Duodenal mucosa (tissue), 2 donors: ENCODE results near the gene SPON2.

Source experiments
- H3K27ac ChIP-seq: one replicate; pipeline ENCODE4 v1.7.0; 2013; ENCODE audit warnings: low read depth, low read length
- H3K27me3 ChIP-seq, 2 donors: one replicate each; pipeline ENCODE4 v1.7.0; 2013; ENCODE audit warnings: low read length in 2 of 2, control low read depth in 1 of 2; ENCODE audit not compliant: insufficient read depth in 2 of 2, control insufficient read depth in 1 of 2
- H3K36me3 ChIP-seq, 2 donors: one replicate each; pipeline ENCODE4 v1.7.0; 2013; ENCODE audit warnings: low read length in 2 of 2, control low read depth in 1 of 2; ENCODE audit not compliant: insufficient read depth in 2 of 2, control insufficient read depth in 1 of 2
- H3K4me1 ChIP-seq, 2 donors: one replicate each; pipeline ENCODE4 v1.7.0; 2013; ENCODE audit warnings: low read length in 2 of 2, control low read depth in 1 of 2; ENCODE audit not compliant: insufficient read depth in 2 of 2, control insufficient read depth in 1 of 2
- H3K4me3 ChIP-seq, 2 donors: one replicate each; pipeline ENCODE4 v1.7.0; 2013; ENCODE audit warnings: low read length in 2 of 2, low read depth in 1 of 2
- H3K9ac ChIP-seq, 2 donors: one replicate each; pipeline ENCODE4 v1.7.0; 2013; ENCODE audit warnings: low read length in 2 of 2, low read depth in 1 of 2
- H3K9me3 ChIP-seq, 2 donors: one replicate each; pipeline ENCODE4 v1.7.0; 2013; ENCODE audit warnings: low read length in 2 of 2, control low read depth in 1 of 2; ENCODE audit not compliant: control insufficient read depth in 1 of 2

The SPON2 gene

DNA sequence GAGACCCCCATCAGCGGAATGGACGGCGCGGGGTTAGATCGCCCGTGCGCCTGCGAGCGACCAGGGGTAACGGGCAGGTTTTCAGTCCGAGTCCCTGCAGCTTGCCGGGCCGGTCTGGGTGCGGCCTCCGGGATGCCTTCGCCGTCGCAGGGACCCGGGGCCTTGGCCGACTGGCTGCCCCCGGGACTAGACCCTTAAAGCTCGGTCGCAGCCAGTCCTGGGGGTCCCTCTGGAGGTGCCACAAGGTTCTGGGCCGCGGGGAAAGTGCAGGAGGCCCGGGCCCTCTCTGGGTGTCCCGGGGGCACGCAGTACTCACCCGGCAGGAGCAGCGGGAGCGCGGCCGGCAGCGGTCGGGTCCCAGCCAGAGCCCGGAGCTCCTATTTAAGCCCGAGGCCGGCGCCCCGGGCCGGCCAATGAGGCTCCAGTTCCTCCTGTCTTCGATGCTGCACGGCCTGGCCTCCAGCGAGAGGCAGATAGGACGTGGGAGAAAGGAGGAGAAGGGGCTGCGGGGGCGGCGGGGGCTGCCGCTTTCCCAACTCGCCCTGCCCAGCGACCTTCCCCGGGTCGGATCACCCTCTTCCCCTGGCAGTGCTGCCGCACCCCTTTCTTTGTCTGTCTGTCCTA is at the start of gene SPON2:
TSS of gene SPON2 (minus strand) at position 356 of the 624 bp plus-strand sequence.
- Histone ChIP-seq H3K27ac (peak within 1 kb of the TSS; percentile 32), H3K4me1 (peaks cover 8 to 38% of the 10 kb centered on the region in 2 donors), H3K9ac (peak within 1 kb of the TSS in 1 of 2 donors; percentile 26), H3K4me3 (peak within 1 kb of the TSS; percentile 35 to 54), H3K36me3 (peaks cover 0 to 2% of the 10 kb centered on the region in 2 donors), H3K27me3 (peaks cover 22 to 48% of the 10 kb centered on the region in 2 donors), H3K9me3 (no peaks in the 10 kb centered on the region)

DNA sequence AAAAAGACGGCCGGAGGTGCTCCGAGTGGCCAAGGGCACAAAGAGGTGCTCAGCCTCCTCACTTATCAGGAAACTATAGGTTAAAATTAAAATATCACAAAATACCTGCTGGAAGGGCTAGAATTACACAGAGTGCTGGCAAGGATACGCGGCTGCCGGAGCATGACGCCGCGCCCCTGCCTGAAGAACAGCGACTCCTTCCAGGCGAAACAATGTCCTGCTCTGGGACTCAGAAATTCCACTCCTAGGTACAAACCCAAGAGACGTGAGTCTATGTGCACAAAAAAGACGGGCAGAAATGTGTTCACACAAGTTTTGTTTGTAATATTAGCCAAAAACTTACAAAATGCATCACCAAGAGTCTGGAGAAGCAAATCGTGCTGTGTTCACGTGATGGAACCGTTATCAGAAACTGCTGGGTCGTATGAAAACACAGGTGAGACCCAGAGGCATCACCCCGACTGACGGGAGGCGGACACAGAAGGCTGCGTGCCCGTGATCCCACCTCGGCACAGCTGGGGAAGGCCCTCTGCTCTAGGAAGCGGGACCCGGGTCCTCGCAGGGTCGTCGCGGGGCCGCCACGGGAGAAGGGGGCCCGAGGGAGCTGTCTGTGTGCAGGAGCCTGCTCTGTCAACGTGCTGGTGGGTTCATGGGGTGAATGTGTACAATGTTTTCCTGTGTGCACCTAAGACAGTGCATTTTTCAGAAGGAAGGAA is 48.9 kb upstream of the SPON2 start:
- no peak overlapping the region for H3K27ac ChIP-seq

DNA sequence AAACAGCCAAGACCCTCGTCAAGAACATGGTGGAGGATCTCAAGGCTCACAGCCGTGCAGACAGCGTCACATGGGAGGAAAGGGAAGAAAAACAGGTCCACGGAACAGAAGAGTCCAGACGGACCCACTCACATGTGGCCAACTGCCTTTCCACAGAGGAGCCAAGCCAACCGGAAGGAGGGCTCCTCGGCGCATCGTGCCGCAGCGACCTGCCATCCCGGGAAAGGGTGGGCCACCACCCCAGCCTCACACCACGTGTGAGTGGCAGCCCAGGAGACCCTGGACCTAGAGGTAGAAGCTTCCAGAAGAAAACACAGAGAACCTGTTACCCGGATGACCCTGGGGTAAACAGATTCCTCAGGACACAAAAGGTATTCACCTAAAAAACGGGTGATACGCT is 48.2 kb upstream of the SPON2 start:
- no peak overlapping the region for H3K4me3 ChIP-seq
- H3K27me3 ChIP-seq: no peaks in the 10 kb centered on the region
- no peaks in the 10 kb centered on the region for H3K9me3 ChIP-seq
- no peak overlapping the region for H3K27ac ChIP-seq
- no peak overlapping the region for H3K9ac ChIP-seq
- peaks cover 17 to 26% of the 10 kb centered on the region in 2 donors for H3K4me1 ChIP-seq
- peaks cover 27 to 60% of the 10 kb centered on the region in 2 donors for H3K36me3 ChIP-seq

More for the DNA sequence above, 48.9 kb upstream of the SPON2 start:
- no peak overlapping the region for H3K4me3 ChIP-seq
- no peaks in the 10 kb centered on the region for H3K9me3 ChIP-seq
- H3K36me3 ChIP-seq: peaks cover 23 to 60% of the 10 kb centered on the region in 2 donors
- H3K4me1 ChIP-seq: peaks cover 17 to 19% of the 10 kb centered on the region in 2 donors
- H3K27me3 ChIP-seq: no peaks in the 10 kb centered on the region
- no peak overlapping the region for H3K9ac ChIP-seq

DNA sequence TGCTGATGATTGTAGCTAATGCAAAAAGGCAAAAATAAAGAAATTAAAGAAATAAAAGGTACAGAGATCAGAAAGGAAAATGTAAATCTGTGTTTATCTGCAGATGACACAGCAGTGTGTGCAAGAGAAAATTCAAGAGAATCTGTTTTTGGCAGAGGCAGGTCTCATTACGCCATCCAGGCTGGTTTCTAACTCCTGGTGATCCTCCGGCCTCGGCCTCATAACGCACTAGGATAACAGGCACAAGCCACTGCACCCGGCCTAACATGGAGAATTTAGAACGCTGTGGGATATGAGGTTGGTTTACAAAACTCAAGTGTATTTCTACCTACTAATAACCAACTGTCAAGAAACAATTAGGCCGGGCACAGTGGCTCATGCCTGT is 47.2 kb upstream of the SPON2 start:
- peaks cover 20 to 59% of the 10 kb centered on the region in 2 donors for H3K36me3 ChIP-seq
- no peak overlapping the region for H3K27ac ChIP-seq
- H3K4me1 ChIP-seq: peaks cover 17 to 34% of the 10 kb centered on the region in 2 donors
- H3K9ac ChIP-seq: no peak overlapping the region
- no peaks in the 10 kb centered on the region for H3K27me3 ChIP-seq
- no peaks in the 10 kb centered on the region for H3K9me3 ChIP-seq
- H3K4me3 ChIP-seq: no peak overlapping the region

DNA sequence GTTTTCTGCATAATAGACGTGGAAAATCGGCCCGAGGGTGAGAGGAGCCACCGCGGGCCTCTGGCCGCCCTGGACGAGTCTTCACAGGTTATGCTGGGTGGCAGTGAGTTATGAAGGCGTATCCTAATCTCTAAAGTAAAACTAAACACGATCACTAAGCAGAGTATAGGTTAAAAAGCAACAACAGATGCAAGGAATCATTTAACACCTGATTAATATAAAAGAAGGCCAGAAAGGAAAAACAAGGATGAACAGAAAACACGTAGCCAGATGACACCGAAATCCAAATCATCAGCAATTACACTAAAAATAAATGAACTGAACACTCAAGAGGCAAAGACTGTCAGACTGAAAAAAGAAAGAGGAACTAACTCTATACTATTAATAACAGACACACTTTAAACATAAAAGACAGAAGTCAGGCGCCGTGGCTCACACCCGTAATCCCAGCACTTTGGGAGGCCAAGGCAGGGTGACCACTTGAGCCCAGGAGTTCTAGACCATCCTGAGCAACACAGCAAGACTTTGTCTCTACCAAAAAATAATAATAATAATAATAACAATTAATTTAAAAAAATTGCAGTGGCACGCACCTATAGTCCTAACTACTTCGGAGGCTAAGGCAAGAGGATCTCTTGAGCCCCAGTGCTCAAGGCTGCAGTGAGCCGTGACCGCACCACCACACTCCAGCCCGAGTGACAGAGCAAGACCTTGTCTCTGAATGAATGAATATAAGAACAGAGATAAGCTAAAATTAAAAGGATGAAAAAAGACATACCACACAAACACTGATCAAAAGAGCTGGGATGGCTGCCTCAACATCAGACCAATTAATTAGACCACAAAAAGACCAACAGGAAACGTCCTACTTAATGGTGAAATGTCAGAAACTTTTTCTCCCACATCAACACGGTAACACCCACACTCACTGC is 46.5 kb upstream of the SPON2 start:
- H3K4me1 ChIP-seq: peaks cover 17 to 36% of the 10 kb centered on the region in 2 donors
- H3K4me3 ChIP-seq: no peak overlapping the region
- peaks cover 16 to 59% of the 10 kb centered on the region in 2 donors for H3K36me3 ChIP-seq
- H3K9me3 ChIP-seq: no peaks in the 10 kb centered on the region
- peak overlapping the region; percentile 7 for H3K27ac ChIP-seq
- H3K9ac ChIP-seq: no peak overlapping the region
- no peaks in the 10 kb centered on the region for H3K27me3 ChIP-seq

DNA sequence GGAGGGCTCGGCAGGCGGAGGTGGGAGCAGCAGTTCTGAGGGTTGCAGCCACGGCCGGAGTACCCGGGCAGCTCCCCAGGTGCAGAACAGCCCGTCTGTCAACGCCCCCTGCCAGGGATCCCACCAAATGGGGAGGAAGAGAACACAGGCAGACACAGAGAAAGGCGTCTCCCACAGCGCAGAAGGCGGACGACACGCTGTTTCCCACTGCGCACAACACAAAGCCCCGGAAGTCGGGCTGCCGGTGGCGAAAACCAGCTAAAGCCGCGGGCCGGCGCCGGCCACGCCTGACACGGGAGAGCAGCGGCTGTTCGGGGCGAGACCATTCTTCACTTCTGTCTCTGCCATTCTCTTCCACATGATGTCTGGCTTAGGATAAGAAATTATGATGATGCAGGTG is 45.0 kb upstream of the SPON2 start:
- H3K9ac ChIP-seq: no peak overlapping the region
- H3K27ac ChIP-seq: peak overlapping the region; percentile 17
- no peaks in the 10 kb centered on the region for H3K9me3 ChIP-seq
- H3K4me3 ChIP-seq: no peak overlapping the region
- no peaks in the 10 kb centered on the region for H3K27me3 ChIP-seq
- peaks cover 30 to 66% of the 10 kb centered on the region in 2 donors for H3K36me3 ChIP-seq
- peaks cover 17 to 36% of the 10 kb centered on the region in 2 donors for H3K4me1 ChIP-seq

DNA sequence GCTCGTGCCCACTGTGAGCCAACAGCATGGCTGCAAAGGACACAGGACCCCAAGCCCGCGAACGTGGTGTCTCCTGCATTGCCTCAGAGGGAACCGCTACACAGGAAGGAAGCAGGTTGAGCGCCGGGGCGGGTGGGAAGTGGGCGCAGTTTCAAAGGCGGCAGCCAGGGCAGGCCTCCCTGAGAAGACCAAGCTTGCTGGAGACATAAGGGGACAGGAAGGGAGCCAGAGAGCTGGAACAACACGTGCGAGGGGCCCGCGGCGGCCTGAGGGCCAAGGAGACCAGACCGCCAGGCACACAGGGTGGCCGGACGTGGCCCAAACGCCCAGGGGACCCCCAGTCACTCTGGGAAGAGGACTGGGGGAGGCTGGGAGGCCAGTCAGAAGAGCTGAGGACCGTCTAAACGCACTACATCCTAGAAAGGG is 44.5 kb upstream of the SPON2 start:
- Histone ChIP-seq H3K27me3 (no peaks in the 10 kb centered on the region), H3K4me3 (peak overlapping the region in 1 of 2 donors; percentile 40), H3K27ac (peak overlapping the region; percentile 17), H3K9me3 (no peaks in the 10 kb centered on the region), H3K4me1 (peaks cover 17 to 36% of the 10 kb centered on the region in 2 donors), H3K9ac (no peak overlapping the region), H3K36me3 (peaks cover 32 to 67% of the 10 kb centered on the region in 2 donors)

DNA sequence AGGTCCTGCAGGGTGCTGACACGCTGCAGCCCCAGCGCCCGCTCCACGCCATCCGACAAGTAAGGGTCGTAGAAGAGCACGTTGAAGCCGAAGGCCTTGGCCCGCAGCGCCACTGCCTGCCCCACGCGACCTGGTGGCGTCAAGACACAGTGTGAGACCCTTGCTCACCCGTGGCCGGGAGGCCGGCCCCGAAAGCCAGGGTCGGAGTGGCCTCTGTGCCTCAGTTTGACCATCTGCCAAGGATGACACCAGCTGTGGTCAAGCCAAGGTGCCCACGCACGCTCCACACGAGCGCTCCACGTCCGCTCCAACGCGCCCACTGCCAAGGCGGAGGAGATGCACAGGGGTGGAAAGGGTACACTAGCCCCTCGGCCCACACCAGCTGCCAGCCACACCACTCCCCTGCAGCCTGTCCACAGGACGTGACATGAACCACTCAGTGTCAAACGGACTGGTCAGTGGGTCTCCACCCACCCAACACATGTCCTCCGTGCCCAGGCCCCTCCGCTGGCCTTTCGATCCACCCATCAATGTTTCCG is 43.8 kb upstream of the SPON2 start:
- Histone ChIP-seq H3K4me3 (no peak overlapping the region), H3K9me3 (no peaks in the 10 kb centered on the region), H3K27ac (peak overlapping the region; percentile 39), H3K4me1 (peaks cover 17 to 36% of the 10 kb centered on the region in 2 donors), H3K36me3 (peaks cover 28 to 65% of the 10 kb centered on the region in 2 donors), H3K27me3 (no peaks in the 10 kb centered on the region), H3K9ac (no peak overlapping the region)

DNA sequence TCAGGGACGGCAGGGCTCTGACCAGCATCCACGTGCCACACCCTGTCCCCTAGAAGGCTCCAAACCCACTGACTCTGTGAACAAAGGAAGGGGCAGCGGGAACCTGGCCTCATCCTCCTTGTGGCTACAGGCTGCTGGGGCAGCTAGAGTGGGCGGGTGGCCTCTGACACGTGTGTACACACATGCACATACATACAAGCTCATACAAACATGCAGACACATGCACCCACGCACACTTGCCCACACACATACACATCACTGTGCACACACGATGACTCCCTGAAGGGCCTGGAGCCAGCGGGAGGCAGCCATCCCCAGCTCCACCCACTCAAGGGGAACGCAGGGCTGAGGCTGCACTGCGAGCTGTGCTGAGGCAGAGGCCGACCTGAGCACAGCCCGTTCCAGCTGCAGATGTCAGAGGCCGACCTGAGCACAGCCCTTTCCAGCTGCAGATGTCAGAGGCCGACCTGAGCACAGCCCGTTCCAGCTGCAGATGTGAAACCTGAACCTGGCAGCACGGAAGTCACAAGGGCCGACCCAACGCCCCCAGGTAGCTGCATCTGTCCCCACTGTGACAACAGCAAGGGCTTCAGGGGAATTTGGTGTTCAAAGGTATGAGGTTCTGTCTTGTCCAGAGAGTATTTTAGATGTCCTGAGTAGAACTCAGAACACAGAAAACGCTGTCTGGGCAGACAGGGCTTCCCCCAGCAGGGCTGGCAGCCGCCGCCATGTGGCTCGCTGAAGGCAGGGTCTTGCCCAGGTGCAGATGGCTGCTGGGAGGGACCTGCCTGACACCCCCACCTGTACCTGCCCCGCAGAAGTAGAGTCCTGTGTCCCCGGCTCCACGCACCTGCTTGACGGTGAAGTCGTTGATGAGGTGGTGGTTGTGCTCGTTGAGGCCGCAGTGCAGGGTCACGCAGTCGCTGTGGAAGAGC is 43.0 kb upstream of the SPON2 start:
- no peak overlapping the region for H3K9ac ChIP-seq
- H3K27ac ChIP-seq: peak overlapping the region; percentile 39

More for the DNA sequence above, 43.0 kb upstream of the SPON2 start:
- Histone ChIP-seq H3K9me3 (no peaks in the 10 kb centered on the region), H3K36me3 (peaks cover 25 to 63% of the 10 kb centered on the region in 2 donors), H3K4me3 (no peak overlapping the region), H3K4me1 (peaks cover 17 to 36% of the 10 kb centered on the region in 2 donors), H3K27me3 (no peaks in the 10 kb centered on the region)
